ENCODE measurements around the gene LORICRIN.

LORICRIN gene

DNA sequence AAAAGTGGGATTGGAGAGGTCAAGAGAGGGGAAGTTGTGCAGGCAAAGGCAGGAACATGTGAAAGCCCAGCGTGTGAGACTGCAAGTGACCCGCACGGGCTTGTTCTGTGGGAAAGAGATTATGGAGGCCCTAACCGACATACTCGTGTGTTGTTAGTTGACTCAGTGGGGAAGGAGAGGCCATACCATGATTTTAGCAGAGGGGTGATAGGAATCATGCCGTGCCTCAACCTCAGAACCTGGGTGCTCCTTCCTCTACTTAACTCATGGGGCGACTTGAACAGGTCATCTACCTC is 33.9 kb downstream of the LORICRIN start:
- TF ChIP-seq, protein P1, sequence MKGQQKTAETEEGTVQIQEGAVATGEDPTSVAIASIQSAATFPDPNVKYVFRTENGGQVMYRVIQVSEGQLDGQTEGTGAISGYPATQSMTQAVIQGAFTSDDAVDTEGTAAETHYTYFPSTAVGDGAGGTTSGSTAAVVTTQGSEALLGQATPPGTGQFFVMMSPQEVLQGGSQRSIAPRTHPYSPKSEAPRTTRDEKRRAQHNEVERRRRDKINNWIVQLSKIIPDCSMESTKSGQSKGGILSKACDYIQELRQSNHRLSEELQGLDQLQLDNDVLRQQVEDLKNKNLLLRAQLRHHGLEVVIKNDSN (IDR thresholded peaks at IDR 0.05), result no peak
- TF ChIP-seq FOXM1 (IDR thresholded peaks at IDR 0.05; ENCODE audit: borderline replicate concordance, low read depth) (no peak), EGR1 (IDR thresholded peaks at IDR 0.05) (no peak), TEAD4 (IDR thresholded peaks at IDR 0.05) (no peak), ZBTB7A (IDR thresholded peaks at IDR 0.05; ENCODE audit: low read depth) (no peak), CEBPB (IDR thresholded peaks at IDR 0.05) (no peak), TAF1 (IDR thresholded peaks at IDR 0.05; ENCODE audit: low read depth) (no peak), RAD21 (IDR thresholded peaks at IDR 0.05; ENCODE audit: low read depth) (no peak), TCF12 (IDR thresholded peaks at IDR 0.05; ENCODE audit: low read depth) (no peak), YY1 (IDR thresholded peaks at IDR 0.05; ENCODE audit: low read depth) (no peak), EP300 (IDR thresholded peaks at IDR 0.05; ENCODE audit: borderline replicate concordance) (no peak), CREB1 (IDR thresholded peaks at IDR 0.05; ENCODE audit: low read depth) (no peak), NFIC (IDR thresholded peaks at IDR 0.05) (no peak)
- TF ChIP-seq, protein P2, sequence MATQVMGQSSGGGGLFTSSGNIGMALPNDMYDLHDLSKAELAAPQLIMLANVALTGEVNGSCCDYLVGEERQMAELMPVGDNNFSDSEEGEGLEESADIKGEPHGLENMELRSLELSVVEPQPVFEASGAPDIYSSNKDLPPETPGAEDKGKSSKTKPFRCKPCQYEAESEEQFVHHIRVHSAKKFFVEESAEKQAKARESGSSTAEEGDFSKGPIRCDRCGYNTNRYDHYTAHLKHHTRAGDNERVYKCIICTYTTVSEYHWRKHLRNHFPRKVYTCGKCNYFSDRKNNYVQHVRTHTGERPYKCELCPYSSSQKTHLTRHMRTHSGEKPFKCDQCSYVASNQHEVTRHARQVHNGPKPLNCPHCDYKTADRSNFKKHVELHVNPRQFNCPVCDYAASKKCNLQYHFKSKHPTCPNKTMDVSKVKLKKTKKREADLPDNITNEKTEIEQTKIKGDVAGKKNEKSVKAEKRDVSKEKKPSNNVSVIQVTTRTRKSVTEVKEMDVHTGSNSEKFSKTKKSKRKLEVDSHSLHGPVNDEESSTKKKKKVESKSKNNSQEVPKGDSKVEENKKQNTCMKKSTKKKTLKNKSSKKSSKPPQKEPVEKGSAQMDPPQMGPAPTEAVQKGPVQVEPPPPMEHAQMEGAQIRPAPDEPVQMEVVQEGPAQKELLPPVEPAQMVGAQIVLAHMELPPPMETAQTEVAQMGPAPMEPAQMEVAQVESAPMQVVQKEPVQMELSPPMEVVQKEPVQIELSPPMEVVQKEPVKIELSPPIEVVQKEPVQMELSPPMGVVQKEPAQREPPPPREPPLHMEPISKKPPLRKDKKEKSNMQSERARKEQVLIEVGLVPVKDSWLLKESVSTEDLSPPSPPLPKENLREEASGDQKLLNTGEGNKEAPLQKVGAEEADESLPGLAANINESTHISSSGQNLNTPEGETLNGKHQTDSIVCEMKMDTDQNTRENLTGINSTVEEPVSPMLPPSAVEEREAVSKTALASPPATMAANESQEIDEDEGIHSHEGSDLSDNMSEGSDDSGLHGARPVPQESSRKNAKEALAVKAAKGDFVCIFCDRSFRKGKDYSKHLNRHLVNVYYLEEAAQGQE (IDR thresholded peaks at IDR 0.05; ENCODE audit: low read depth), result no peak
- TF ChIP-seq, protein P3, sequence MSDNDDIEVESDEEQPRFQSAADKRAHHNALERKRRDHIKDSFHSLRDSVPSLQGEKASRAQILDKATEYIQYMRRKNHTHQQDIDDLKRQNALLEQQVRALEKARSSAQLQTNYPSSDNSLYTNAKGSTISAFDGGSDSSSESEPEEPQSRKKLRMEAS (IDR thresholded peaks at IDR 0.05), result no peak

DNA sequence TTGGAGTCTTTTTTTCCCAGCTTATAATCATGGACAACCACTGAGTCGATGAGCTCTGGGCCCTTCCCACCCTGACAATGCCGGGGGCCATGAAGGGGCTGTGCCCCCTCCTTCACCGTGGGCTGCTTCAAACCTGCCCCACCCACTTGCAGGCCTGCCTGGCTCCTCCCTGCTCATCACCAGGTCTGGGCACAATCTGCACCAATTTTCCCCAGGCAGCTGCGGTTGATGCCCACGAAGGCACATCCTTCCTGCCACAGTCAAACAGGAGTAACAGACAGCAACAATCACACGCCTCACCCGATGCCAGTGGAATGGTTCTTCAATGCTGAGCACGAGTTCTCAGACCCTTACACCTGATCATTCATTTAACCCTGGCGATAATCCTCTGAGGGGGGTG is 34.4 kb downstream of the LORICRIN start:
- TF ChIP-seq CREB1 (IDR thresholded peaks at IDR 0.05; ENCODE audit: low read depth), result no peak
- TF ChIP-seq, protein P2 (IDR thresholded peaks at IDR 0.05; ENCODE audit: low read depth), result no peak
- TF ChIP-seq NFIC (IDR thresholded peaks at IDR 0.05), result no peak
- no peak for TF ChIP-seq EP300 (IDR thresholded peaks at IDR 0.05; ENCODE audit: borderline replicate concordance)

DNA sequence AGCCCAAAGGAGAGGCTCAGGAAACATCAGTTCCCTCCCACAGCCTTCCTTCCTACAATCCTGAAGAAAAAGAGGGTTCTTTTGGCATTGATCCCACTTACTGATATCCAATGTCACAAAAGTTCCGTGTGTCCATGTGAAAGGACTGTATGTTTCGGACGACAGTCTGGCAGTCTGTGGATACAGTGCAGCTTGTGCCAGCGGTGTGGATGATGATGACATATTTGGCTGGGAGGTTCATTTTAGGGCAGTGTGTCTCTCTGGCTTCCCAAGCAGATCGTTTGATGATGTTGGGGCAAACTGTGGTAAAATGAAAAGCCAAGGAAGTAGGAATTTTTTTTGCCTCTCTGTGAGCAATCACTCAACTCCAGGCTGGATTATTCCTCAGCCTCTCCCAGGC is 42.8 kb downstream of the LORICRIN start:
- no peak for TF ChIP-seq CREB1 (IDR thresholded peaks at IDR 0.05; ENCODE audit: low read depth)
- TF ChIP-seq TEAD4 (IDR thresholded peaks at IDR 0.05), result no peak
- TF ChIP-seq CEBPB (IDR thresholded peaks at IDR 0.05), result no peak
- TF ChIP-seq, protein P3 (IDR thresholded peaks at IDR 0.05), result no peak
- TF ChIP-seq TAF1 (IDR thresholded peaks at IDR 0.05; ENCODE audit: low read depth), result no peak
- TF ChIP-seq FOXM1 (IDR thresholded peaks at IDR 0.05; ENCODE audit: borderline replicate concordance, low read depth), result no peak
- TF ChIP-seq, protein P2 (IDR thresholded peaks at IDR 0.05; ENCODE audit: low read depth), result no peak
- no peak for TF ChIP-seq EGR1 (IDR thresholded peaks at IDR 0.05)
- no peak for TF ChIP-seq YY1 (IDR thresholded peaks at IDR 0.05; ENCODE audit: low read depth)
- TF ChIP-seq EP300 (IDR thresholded peaks at IDR 0.05; ENCODE audit: borderline replicate concordance), result no peak
- TF ChIP-seq TCF12 (IDR thresholded peaks at IDR 0.05; ENCODE audit: low read depth), result no peak
- TF ChIP-seq ZBTB7A (IDR thresholded peaks at IDR 0.05; ENCODE audit: low read depth), result no peak
- TF ChIP-seq, protein P1 (IDR thresholded peaks at IDR 0.05), result no peak
- TF ChIP-seq RAD21 (IDR thresholded peaks at IDR 0.05; ENCODE audit: low read depth), result no peak
- no peak for TF ChIP-seq NFIC (IDR thresholded peaks at IDR 0.05)

DNA sequence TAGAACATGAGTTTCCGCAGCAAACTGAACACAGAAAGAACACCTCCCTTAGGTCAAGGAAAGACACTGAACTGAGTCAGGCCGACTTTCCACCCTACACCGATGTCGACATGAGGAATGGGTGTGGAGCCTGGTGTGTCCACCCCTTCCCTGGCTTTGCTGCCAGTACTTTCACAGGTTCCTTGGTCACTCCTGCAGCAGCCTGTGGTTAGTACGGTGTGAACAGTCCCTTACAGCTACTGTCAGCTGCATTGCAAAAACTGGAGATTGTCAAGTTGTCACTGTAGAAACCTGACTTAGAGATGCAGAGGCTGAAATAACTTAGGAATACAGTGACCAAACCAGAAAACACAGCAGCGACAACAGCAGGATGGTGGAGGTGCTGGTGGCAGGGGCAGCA is 46.2 kb downstream of the LORICRIN start:
- TF ChIP-seq TEAD4 (IDR thresholded peaks at IDR 0.05), result no peak
- TF ChIP-seq CEBPB (IDR thresholded peaks at IDR 0.05), result no peak
- no peak for TF ChIP-seq CREB1 (IDR thresholded peaks at IDR 0.05; ENCODE audit: low read depth)
- no peak for TF ChIP-seq RAD21 (IDR thresholded peaks at IDR 0.05; ENCODE audit: low read depth)
- no peak for TF ChIP-seq YY1 (IDR thresholded peaks at IDR 0.05; ENCODE audit: low read depth)
- no peak for TF ChIP-seq TCF12 (IDR thresholded peaks at IDR 0.05; ENCODE audit: low read depth)
- TF ChIP-seq, protein P1 (IDR thresholded peaks at IDR 0.05), result no peak
- TF ChIP-seq, protein P2 (IDR thresholded peaks at IDR 0.05; ENCODE audit: low read depth), result no peak
- TF ChIP-seq ZBTB7A (IDR thresholded peaks at IDR 0.05; ENCODE audit: low read depth), result no peak
- TF ChIP-seq TAF1 (IDR thresholded peaks at IDR 0.05; ENCODE audit: low read depth), result no peak
- TF ChIP-seq FOXM1 (IDR thresholded peaks at IDR 0.05; ENCODE audit: borderline replicate concordance, low read depth), result no peak
- TF ChIP-seq EGR1 (IDR thresholded peaks at IDR 0.05), result no peak
- no peak for TF ChIP-seq EP300 (IDR thresholded peaks at IDR 0.05; ENCODE audit: borderline replicate concordance)
- TF ChIP-seq, protein P3 (IDR thresholded peaks at IDR 0.05), result no peak
- no peak for TF ChIP-seq NFIC (IDR thresholded peaks at IDR 0.05)

Measured in Ishikawa (cell line).